HCT116 (cell line): Measurements from ENCODE around the gene DCLK3. TPM values are rescaled to one million over a fixed set of nuclear protein-coding genes. Genes with fewer than 3 reads are reported as not detected.

Experiments used
- ATAC-seq: fragments of 200-7000 bp; cut with Tn5 transposase; 2 replicates; pipeline ENCODE4 v1.9.1; 2020; ENCODE audit warnings: mild to moderate bottlenecking, moderate library complexity
- BruUV-seq: library from RNA; stranded (reverse); fragments of 400-500 nt; replicated peaks from 2 replicates; lab custom pipeline; 2021; lab: Mats Ljungman, UMichigan
- CTCF ChIA-PET: fragments of 300-600 bp; sonication (Branson Sonifier 250); formaldehyde crosslinking; loops from one replicate; lab custom pipeline; 2021; ENCODE audit warnings: antibody characterized with exemption; lab: Charles Lee
- POLR2A ChIA-PET: fragments of 300-600, 350-600 bp; sonication (Branson Sonifier 250); formaldehyde crosslinking; loops from one replicate; lab custom pipeline; 2021; ENCODE audit warnings: antibody characterized with exemption; lab: Charles Lee
- RAD21 ChIA-PET, 2 experiments: fragments of 300-600 bp; sonication (Branson Sonifier 250); formaldehyde crosslinking; loops; one replicate each; lab custom pipeline; 2023; ENCODE audit warnings: low total read pairs in 2 of 2; ENCODE audit not compliant: uncharacterized antibody in 2 of 2, unreplicated experiment in 2 of 2, low non-redundant PET in 1 of 2; lab: Charles Lee
- DNase-seq: peaks from one replicate; pipeline ENCODE4 v3.0.0-alpha.2; 2010; ENCODE audit warnings: low read depth, low spot score
- H2AFZ ChIP-seq: fragments of 200-600 bp; shearing (Covaris generic), sonication (generic); 2 replicates; pipeline ENCODE4 v1.6.1; 2017; ENCODE audit warnings: low read depth, mixed run types, mixed read lengths, antibody characterized with exemption, low read length; ENCODE audit not compliant: poor library complexity, severe bottlenecking
- H3K27ac ChIP-seq: 2 replicates; pipeline ENCODE4 v1.5.1; 2012; ENCODE audit warnings: low read depth, low read length
- H3K27me3 ChIP-seq: fragments of 200-600 bp; sonication (generic); 2 replicates; pipeline ENCODE4 v1.6.1; 2016; ENCODE audit warnings: mixed run types, low read length, mixed read lengths; ENCODE audit not compliant: insufficient read depth
- H3K36me3 ChIP-seq, 2 experiments: fragments of 200-500 bp in 1 of 2; fragments of 200-600 bp in 1 of 2; sonication (Bioruptor generic) in 1 of 2; sonication (generic) in 1 of 2; 2 replicates each; pipeline versions ENCODE4 v1.5.1 to v1.6.1; 2014 to 2016; ENCODE audit warnings: low read length in 2 of 2, inconsistent platforms in 1 of 2, mixed read lengths in 1 of 2, mixed run types in 1 of 2; ENCODE audit not compliant: insufficient read depth in 2 of 2, control insufficient read depth in 1 of 2
- H3K4me1 ChIP-seq, 2 experiments: fragments of 200-600 bp in 1 of 2; sonication (generic) in 1 of 2; 2 replicates each; pipeline versions ENCODE4 v1.5.1 to v1.6.1; 2012 to 2017; ENCODE audit warnings: low read length in 2 of 2, inconsistent platforms in 1 of 2, mild to moderate bottlenecking in 1 of 2, mixed read lengths in 1 of 2, mixed run types in 1 of 2, moderate library complexity in 1 of 2; ENCODE audit not compliant: insufficient read depth in 2 of 2, control insufficient read depth in 1 of 2
- H3K4me2 ChIP-seq: fragments of 200-600 bp; sonication (generic); 2 replicates; pipeline ENCODE4 v1.6.1; 2017; ENCODE audit warnings: mixed run types, low read length, mixed read lengths
- H3K4me3 ChIP-seq, 2 experiments: fragments of 200-600 bp in 1 of 2; sonication (generic) in 1 of 2; replicated peaks in 1 of 2; 2 replicates each; pipeline ENCODE4 v1.5.1; 2011 to 2016; ENCODE audit warnings: low read length in 2 of 2, control low read depth in 1 of 2, low read depth in 1 of 2, mild to moderate bottlenecking in 1 of 2, mixed read lengths in 1 of 2, mixed run types in 1 of 2
- H3K79me2 ChIP-seq: fragments of 200-600 bp; sonication (generic); 2 replicates; pipeline ENCODE4 v1.6.1; 2017; ENCODE audit warnings: mild to moderate bottlenecking, mixed run types, low read length, moderate library complexity, mixed read lengths; ENCODE audit not compliant: insufficient read depth
- H3K9ac ChIP-seq: fragments of 200-600 bp; sonication (generic); 2 replicates; pipeline ENCODE4 v1.6.1; 2016; ENCODE audit warnings: low read length, mixed read lengths
- H3K9me2 ChIP-seq: fragments of 200-600 bp; sonication (generic), shearing (Covaris generic); 2 replicates; pipeline ENCODE4 v1.6.1; 2017; ENCODE audit warnings: mixed run types, mild to moderate bottlenecking, moderate library complexity; ENCODE audit not compliant: insufficient read depth
- H3K9me3 ChIP-seq, 2 experiments: fragments of 200-500 bp in 1 of 2; fragments of 200-600 bp in 1 of 2; sonication (Bioruptor generic) in 1 of 2; sonication (generic) in 1 of 2; 2 replicates each; pipeline ENCODE4 v1.6.1; 2014 to 2017; ENCODE audit warnings: low read length in 2 of 2, mixed read lengths in 2 of 2, inconsistent platforms in 1 of 2, low read depth in 1 of 2, mild to moderate bottlenecking in 1 of 2, mixed run types in 1 of 2, moderate library complexity in 1 of 2; ENCODE audit not compliant: control insufficient read depth in 1 of 2, insufficient read depth in 1 of 2
- H4K20me1 ChIP-seq: fragments of 200-600 bp; sonication (generic), shearing (Covaris generic); 2 replicates; pipeline ENCODE4 v1.6.1; 2017; ENCODE audit warnings: mixed run types, mild to moderate bottlenecking, moderate library complexity; ENCODE audit not compliant: insufficient read depth
- ATF3 ChIP-seq: IDR thresholded peaks from 2 replicates; pipeline ENCODE4 v1.6.1; 2012
- CBX3 ChIP-seq: IDR thresholded peaks from 2 replicates; pipeline ENCODE4 v1.6.1; 2012; ENCODE audit warnings: low read depth
- CTCF ChIP-seq, 3 experiments: fragments of 200-600 bp in 1 of 3; sonication (generic) in 1 of 3; IDR thresholded peaks in 2 of 3; conservative IDR thresholded peaks in 1 of 3; 2 replicates each; pipeline ENCODE4 v1.5.1; 2012 to 2017; ENCODE audit warnings: low read depth in 2 of 3, low read length in 2 of 3, antibody characterized with exemption in 1 of 3, borderline replicate concordance in 1 of 3, control low read depth in 1 of 3, mild to moderate bottlenecking in 1 of 3, mixed read lengths in 1 of 3, mixed run types in 1 of 3, moderate library complexity in 1 of 3; ENCODE audit not compliant: insufficient read depth in 1 of 3
- EGR1 ChIP-seq: IDR thresholded peaks from 2 replicates; pipeline ENCODE4 v1.6.1; 2012; ENCODE audit warnings: low read depth
- ELF1 ChIP-seq: IDR thresholded peaks from 2 replicates; pipeline ENCODE4 v1.6.1; 2012; ENCODE audit warnings: low read depth, borderline replicate concordance
- EZH2phosphoT487 ChIP-seq: fragments of 200-600 bp; IDR thresholded peaks from 2 replicates; pipeline ENCODE4 v1.6.1; 2018; ENCODE audit warnings: antibody characterized with exemption, borderline replicate concordance
- FOSL1 ChIP-seq: IDR thresholded peaks from 2 replicates; pipeline ENCODE4 v1.6.1; 2012; ENCODE audit warnings: low read depth
- JUND ChIP-seq: IDR thresholded peaks from 2 replicates; pipeline ENCODE4 v1.6.1; 2012
- MAX ChIP-seq: IDR thresholded peaks from 2 replicates; pipeline ENCODE4 v1.6.1; 2012
- POLR2A ChIP-seq: IDR thresholded peaks from 2 replicates; pipeline ENCODE4 v1.7.0; 2011; ENCODE audit warnings: borderline replicate concordance; ENCODE audit not compliant: insufficient read depth, insufficient read length; ENCODE audit errors: extremely low read depth
- RAD21 ChIP-seq: IDR thresholded peaks from 2 replicates; pipeline ENCODE4 v1.6.1; 2012; ENCODE audit warnings: low read depth, mild to moderate bottlenecking
- REST ChIP-seq: IDR thresholded peaks from 2 replicates; pipeline ENCODE4 v1.6.1; 2012; ENCODE audit warnings: low read depth
- SIN3A ChIP-seq: IDR thresholded peaks from 2 replicates; pipeline ENCODE4 v1.6.1; 2012; ENCODE audit warnings: low read depth
- SP1 ChIP-seq: IDR thresholded peaks from 2 replicates; pipeline ENCODE4 v1.6.1; 2012; ENCODE audit warnings: low read depth
- SRF ChIP-seq: IDR thresholded peaks from 2 replicates; pipeline ENCODE4 v1.6.1; 2012; ENCODE audit warnings: low read depth
- ZNF274 ChIP-seq: fragments of 200-500 bp; sonication (Bioruptor generic); IDR thresholded peaks from 2 replicates; pipeline ENCODE4 v1.6.1; 2014; ENCODE audit warnings: mild to moderate bottlenecking, low read depth, low read length, inconsistent platforms
- intact Hi-C: fragments of 100-400 bp; cut with micrococcal nuclease; formaldehyde crosslinking; loops from 2 replicates; pipeline ENCODE4 v1.10.0; 2022
- total RNA-seq: library from RNA; stranded (reverse); gene quantifications from one replicate; pipeline ENCODE4 v1.2.1, GENCODE V29; 2021; ENCODE audit not compliant: unreplicated experiment

The DCLK3 gene
- total RNA-seq, 1 experiment from 2014 or later: not detected

- Histone ChIP-seq H3K4me3 (no peak overlapping the region), H3K9ac (no peak overlapping the region), H3K9me2 (no peaks in the 10 kb centered on the region), H3K4me1 (no peaks in the 10 kb centered on the region), H3K79me2 (no peaks in the 10 kb centered on the region), H3K9me3 (no peaks in the 10 kb centered on the region)
- RAD21 ChIA-PET: no interaction called here
- no peak for DNase-seq
- BruUV-seq: no TSS peak
- TF ChIP-seq RAD21: no peak
- TF ChIP-seq ZNF274: no peak
- TF ChIP-seq, all 23 proteins: peak for 0
- Histone ChIP-seq H3K36me3 (no peaks in the 10 kb centered on the region), H3K27ac (no peak overlapping the region), H2AFZ (no peak overlapping the region), H3K27me3 (no peaks in the 10 kb centered on the region), H4K20me1 (no peaks in the 10 kb centered on the region), H3K4me2 (no peak overlapping the region)
- no peak for ATAC-seq
- ChIA-PET POLR2A (no interaction called here), CTCF (interaction anchor here (0.9 kb wide), 1 partner anchor 20 kb away, joined by 3 read pairs; no protein-coding TSS in a partner anchor)
- intact Hi-C loops: loop anchor here (10.0 kb wide), 1 partner anchor 143 kb away; no protein-coding TSS in a partner anchor
Observed at GRCh38 chr3:36812240-36812639, 47.9 kb upstream of the DCLK3 start.

- no peak overlapping the region for H2AFZ ChIP-seq
- no peaks in the 10 kb centered on the region for H3K9me2 ChIP-seq
- H3K27ac ChIP-seq: no peak overlapping the region
- H3K4me3 ChIP-seq: no peak overlapping the region
- H3K79me2 ChIP-seq: no peaks in the 10 kb centered on the region
- H3K27me3 ChIP-seq: no peaks in the 10 kb centered on the region
- intact Hi-C loops: loop anchor here (10.0 kb wide), 1 partner anchor 143 kb away; no protein-coding TSS in a partner anchor
- H3K9me3 ChIP-seq: no peaks in the 10 kb centered on the region
- ChIA-PET CTCF (no interaction called here), POLR2A (no interaction called here), RAD21 (no interaction called here)
- no peak overlapping the region for H3K9ac ChIP-seq
- no TSS peak for BruUV-seq
- H3K36me3 ChIP-seq: no peaks in the 10 kb centered on the region
- DNase-seq (no peak), ATAC-seq (no peak)
- no peaks in the 10 kb centered on the region for H3K4me1 ChIP-seq
- no peak overlapping the region for H3K4me2 ChIP-seq
- H4K20me1 ChIP-seq: no peaks in the 10 kb centered on the region
- TF ChIP-seq FOSL1 (no peak), SRF (no peak), RAD21 (no peak), ATF3 (no peak), REST (no peak), JUND (no peak), ZNF274 (no peak), ELF1 (no peak), SP1 (no peak), CTCF (IDR thresholded peaks at IDR 0.05 in 2 of 3, conservative IDR thresholded peaks at IDR 0.05 in 1 of 3; ENCODE audit: borderline replicate concordance in 1 of 3, insufficient read depth in 1 of 3, low read depth in 2 of 3, low read length in 2 of 3) (no peak), MAX (no peak), EZH2phosphoT487 (no peak), POLR2A (no peak), SIN3A (no peak), CBX3 (no peak), EGR1 (no peak)
Observed at GRCh38 chr3:36811768-36812167, 47.4 kb upstream of the DCLK3 start.
